Measurements from ENCODE around the gene HOXA13.

HOXA13 gene

DNA sequence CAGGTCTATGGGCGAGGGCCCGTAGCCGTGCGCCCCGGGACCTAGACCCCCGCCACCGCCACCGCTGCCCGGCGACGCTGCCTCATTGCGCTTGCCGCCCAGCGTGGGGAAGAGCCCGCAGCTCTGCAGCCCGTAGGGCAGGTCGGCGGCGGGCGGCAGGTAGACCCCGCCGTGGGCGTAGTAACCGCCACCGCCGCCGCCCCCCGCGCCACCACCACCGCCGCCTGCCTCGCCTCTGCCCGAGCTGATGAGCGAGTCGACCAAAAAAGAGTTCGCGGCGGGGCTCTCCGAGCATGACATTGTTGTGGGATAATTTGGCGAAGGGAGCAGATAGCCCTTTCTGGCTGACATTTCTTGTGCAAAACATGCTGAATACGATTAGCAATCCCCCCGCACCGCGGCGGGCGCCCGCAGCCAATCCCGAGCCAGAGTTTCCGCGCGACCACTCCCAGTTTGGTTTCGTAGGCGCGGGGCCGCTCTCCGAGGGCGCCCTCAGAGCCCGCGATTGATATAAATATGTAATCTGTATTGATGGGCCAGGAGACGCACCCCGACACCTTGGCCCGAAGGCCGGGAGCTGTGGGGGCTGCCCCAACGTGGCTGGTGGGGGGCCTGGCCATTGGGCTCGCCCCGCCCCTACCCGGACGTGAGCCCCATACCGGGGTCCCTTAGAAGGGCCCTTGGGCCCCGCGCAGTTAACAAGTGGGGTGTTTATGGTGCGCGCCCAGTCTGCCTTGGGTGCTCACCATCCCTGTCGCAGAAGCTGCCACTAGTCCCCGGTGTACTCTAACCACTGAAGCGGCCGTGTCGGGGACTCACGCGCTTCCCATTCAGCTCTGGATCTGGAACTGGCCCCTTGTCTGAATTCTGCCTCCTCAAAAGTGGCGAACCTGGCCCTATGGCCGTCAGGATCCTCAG is 25.7 kb downstream of the HOXA13 start, which contains the start of gene HOXA10:
HOXA10 (minus strand) TSS at position 365 of the 918 bp plus-strand sequence; CDS start at position 351, 14 bp downstream.
- peak within 1 kb of the TSS; percentile 92 to 95 (median 93) for H3K4me3 Mint-ChIP-seq
- TF ChIP-seq CTCF (IDR thresholded peaks at IDR 0.05; ENCODE audit: unreplicated experiment in 3 of 3) = no peak
- H3K9me3 Mint-ChIP-seq = no peaks in the 10 kb centered on the region
- H3K4me1 Mint-ChIP-seq = peaks cover 47% of the 10 kb centered on the region
- H3K27me3 Mint-ChIP-seq (ENCODE audit: low read depth) = peaks cover 59% of the 10 kb centered on the region
- H3K27ac Mint-ChIP-seq = peak within 1 kb of the TSS; percentile 99 to 100 (median 99)
- peaks cover 62% of the 10 kb centered on the region for H3K36me3 Mint-ChIP-seq (ENCODE audit: low read depth)

- Mint-ChIP-seq H3K4me3 (peak overlapping the region in 1 of 3 experiments; percentile 95), H3K9me3 (no peaks in the 10 kb centered on the region), H3K36me3 (ENCODE audit: low read depth) (peaks cover 68% of the 10 kb centered on the region), H3K27ac (peak overlapping the region in 1 of 3 experiments; percentile 100), H3K4me1 (peaks cover 47% of the 10 kb centered on the region), H3K27me3 (ENCODE audit: low read depth) (peaks cover 58% of the 10 kb centered on the region)
- no peak for TF ChIP-seq CTCF (IDR thresholded peaks at IDR 0.05; ENCODE audit: unreplicated experiment in 3 of 3)
Measured at GRCh38 chr7:27173511-27173955, 26.4 kb downstream of the HOXA13 start.

- peak overlapping the region; percentile 92 to 95 (median 93) for H3K4me3 Mint-ChIP-seq
- H3K9me3 Mint-ChIP-seq = no peaks in the 10 kb centered on the region
- H3K4me1 Mint-ChIP-seq = peaks cover 46% of the 10 kb centered on the region
- no peak for TF ChIP-seq CTCF (IDR thresholded peaks at IDR 0.05; ENCODE audit: unreplicated experiment in 3 of 3)
- H3K36me3 Mint-ChIP-seq (ENCODE audit: low read depth) = peaks cover 68% of the 10 kb centered on the region
- peaks cover 52% of the 10 kb centered on the region for H3K27me3 Mint-ChIP-seq (ENCODE audit: low read depth)
- peak overlapping the region; percentile 99 to 100 (median 99) for H3K27ac Mint-ChIP-seq
Measured at GRCh38 chr7:27172823-27173510, 26.9 kb downstream of the HOXA13 start.

DNA sequence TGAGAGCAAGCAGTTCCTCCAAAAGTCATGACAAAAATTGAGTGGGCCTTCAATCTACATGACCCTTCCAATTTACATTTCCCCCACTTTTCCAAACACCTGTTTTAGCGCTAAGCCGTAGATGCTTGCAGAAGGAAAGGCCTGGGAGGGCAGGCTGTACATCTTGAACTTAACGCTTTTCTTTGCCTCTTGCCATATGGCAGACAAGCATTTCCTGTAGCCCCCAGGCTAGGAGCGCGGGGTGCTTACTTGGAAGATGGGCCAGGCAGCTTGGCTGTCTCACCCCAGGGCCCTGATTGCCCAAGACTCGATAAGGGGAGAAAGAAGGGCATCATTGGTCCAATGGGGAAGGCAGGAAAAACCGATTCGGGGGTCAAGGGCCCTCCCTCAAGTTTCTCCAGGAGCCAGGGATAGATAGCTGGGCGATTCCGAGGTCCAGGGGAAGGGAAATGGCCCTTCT is 27.5 kb downstream of the HOXA13 start:
- TF ChIP-seq CTCF (IDR thresholded peaks at IDR 0.05; ENCODE audit: unreplicated experiment in 3 of 3) = no peak
- peak overlapping the region; percentile 99 to 100 (median 99) for H3K27ac Mint-ChIP-seq
- peak overlapping the region; percentile 92 to 95 (median 93) for H3K4me3 Mint-ChIP-seq
- H3K9me3 Mint-ChIP-seq = no peaks in the 10 kb centered on the region
- H3K27me3 Mint-ChIP-seq (ENCODE audit: low read depth) = peaks cover 46% of the 10 kb centered on the region
- peaks cover 68% of the 10 kb centered on the region for H3K36me3 Mint-ChIP-seq (ENCODE audit: low read depth)
- peaks cover 45% of the 10 kb centered on the region for H3K4me1 Mint-ChIP-seq

DNA sequence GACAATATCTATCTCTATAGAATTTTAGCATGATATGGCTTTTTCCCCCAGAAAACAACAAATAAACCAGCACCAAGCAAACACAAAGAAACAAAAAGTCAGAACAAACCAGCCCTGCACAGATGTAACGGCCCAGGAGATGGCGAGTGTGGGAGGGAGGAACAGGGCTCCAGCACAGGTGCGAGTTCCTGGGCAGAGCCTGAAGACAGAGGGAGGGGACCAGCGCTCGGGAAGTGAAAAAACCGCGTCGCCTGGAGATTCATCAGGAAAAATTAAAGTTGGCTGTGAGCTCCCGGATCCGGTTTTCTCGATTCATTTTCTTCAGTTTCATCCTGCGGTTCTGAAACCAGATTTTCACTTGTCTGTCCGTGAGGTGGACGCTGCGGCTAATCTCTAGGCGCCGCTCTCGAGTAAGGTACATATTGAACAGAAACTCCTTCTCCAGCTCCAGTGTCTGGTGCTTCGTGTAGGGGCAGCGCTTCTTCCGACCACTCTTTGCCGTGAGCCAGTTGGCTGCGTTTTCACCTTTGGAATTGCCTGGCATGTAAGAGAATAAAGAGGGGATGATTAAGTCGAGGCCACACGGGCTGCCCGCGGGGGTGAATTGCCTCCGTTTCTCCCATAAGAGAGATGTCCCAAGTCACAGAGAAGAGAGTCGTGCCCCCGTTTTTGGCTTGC is 28.1 kb downstream of the HOXA13 start:
- TF ChIP-seq CTCF (IDR thresholded peaks at IDR 0.05; ENCODE audit: unreplicated experiment in 3 of 3) = no peak
- peaks cover 40% of the 10 kb centered on the region for H3K27me3 Mint-ChIP-seq (ENCODE audit: low read depth)
- no peaks in the 10 kb centered on the region for H3K9me3 Mint-ChIP-seq
- peak overlapping the region; percentile 92 to 95 (median 93) for H3K4me3 Mint-ChIP-seq
- H3K36me3 Mint-ChIP-seq (ENCODE audit: low read depth) = peaks cover 68% of the 10 kb centered on the region
- H3K4me1 Mint-ChIP-seq = peaks cover 41% of the 10 kb centered on the region
- peak overlapping the region; percentile 99 to 100 (median 99) for H3K27ac Mint-ChIP-seq

All from nephron (organoid).